HG02970 (cell line): ENCODE measurements around the gene MAP3K8.
"Not testable (repeated sequence)": the region's sequence is repeated elsewhere in the genome, so short reads cannot be mapped to it uniquely, and the experiment has no call there.

ENCODE experiments used
- ATAC-seq: cut with Tn5 transposase; IDR thresholded peaks from one replicate; pipeline ENCODE4 v1.9.1; 2021; ENCODE audit warnings: mild to moderate bottlenecking, moderate library complexity, moderate number of reproducible peaks; ENCODE audit not compliant: unreplicated experiment, low FRiP score

The MAP3K8 gene

DNA sequence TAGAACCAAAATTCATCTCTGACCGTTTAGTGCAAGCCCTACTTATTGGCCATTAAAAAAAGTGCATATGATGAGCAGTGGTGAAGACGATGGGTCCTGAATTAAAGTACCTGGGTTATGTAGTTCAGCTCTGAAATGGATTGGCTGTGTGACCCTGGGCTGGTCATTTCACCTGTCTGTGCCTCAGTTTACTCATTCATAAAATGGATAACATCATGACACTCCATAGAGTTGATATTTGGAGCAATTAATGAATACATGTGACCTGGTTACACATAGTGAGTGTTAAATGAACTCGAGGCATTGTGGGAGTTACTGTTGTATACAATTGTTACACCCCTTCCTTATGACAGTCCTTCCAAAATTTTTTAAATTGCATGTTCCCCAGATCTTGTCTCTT, 9.1 kb downstream of the MAP3K8 start:
- no peak for ATAC-seq

DNA sequence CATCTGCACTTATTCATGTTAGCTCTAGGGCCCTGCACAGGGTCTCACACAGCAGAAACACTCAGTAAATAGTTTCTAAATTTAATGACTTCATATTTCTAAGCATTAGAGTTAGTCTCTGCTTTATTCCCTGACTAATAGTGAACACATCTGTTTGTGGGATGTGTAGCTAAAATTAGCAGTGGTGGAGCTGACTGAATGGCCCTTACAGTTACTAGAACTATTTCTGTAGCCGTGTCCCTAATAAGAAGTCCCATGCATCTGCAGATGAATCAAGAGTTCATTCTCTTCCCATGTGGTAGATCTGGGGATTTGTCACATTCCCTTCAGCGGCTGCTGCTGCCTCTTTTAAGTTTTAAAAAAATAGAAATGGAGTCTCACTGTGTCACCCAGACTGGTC, 11.7 kb downstream of the MAP3K8 start:
- no peak for ATAC-seq

DNA sequence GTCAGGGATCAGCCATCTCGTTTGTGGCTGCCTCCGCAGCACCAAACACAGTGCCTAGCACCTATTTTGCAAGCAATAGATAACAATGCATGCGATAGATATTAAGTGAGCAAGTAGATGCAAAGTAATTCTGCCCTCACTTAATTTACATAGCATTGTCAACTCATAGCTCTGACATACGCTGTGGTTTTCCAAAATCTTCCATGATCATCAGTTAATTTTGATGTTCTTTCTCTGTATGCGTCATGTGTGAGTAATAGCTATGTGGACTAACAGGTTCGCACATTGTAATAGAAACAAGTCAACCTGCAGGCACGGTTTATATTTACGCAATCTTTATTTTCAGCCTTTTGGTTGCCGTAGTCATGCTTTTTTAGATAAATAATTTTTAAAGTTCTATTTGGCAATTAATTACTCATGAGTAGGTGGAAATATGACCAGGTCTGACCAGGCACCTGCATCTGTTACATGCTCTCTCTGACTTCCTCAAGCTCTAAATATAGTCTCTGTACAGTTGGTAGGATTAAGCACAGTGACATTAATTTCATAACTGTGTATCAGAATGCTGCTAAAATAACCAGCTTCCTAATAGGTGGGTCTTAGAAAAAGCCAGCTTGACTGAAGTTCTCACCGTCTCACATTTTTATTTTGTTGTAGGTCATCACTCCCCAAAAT, 13.3 kb downstream of the MAP3K8 start:
- no peak for ATAC-seq

DNA sequence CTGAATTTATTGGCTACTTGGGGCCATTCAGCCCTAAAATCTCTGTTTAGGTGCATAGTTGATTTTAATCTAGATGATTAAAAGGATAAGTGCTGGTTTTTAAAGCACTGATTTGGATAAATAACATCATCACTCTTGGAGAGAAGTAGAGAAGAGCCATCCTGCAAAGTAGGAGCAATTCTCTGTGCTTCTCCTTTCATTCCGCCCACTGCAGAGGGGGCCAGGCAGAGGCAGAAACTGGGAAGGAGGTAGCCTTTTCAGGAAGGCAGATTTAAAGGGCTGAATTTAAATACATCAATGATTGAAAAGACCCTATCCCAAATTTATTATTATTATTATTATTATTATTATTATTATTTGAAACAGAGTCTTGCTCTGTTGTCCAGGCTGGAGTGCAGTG, 14.1 kb downstream of the MAP3K8 start:
- no peak for ATAC-seq

DNA sequence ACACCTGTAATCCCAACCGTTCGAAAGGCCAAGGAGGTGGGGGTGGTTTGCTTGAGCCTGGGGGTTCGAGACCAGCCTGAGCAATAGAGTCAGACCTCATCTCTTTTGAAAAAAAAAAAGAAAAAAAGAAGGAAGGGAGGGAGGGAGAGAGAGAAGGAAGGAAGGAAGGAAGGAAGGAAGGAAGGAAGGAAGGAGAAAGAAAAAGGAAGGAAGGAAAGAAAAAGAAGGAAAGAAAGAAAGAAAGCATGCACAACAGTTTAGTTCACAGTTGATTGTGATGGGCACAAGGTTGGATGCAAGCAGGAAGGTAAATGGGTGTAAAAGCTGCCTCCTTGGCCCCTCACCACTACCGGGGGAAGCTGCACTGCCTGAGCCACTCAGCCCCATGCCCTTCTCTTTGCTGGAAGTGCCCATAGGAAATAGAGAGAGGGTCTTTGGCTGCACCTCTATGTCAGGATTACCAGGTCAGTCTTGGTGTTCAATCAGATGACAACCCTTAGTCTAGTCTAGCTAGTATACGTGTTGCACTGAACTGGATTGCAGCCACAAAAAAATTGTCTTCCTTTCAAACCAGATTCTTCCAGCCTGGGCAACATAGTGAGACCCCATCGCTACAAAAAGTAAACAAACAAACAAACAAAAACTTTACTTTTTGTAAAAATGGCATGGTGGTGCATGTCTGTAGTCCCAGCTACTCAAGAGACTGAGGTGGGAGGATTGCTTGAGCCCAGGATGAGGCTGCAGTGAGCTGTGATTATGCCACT, 20.0 kb downstream of the MAP3K8 start:
- ATAC-seq: no peak

DNA sequence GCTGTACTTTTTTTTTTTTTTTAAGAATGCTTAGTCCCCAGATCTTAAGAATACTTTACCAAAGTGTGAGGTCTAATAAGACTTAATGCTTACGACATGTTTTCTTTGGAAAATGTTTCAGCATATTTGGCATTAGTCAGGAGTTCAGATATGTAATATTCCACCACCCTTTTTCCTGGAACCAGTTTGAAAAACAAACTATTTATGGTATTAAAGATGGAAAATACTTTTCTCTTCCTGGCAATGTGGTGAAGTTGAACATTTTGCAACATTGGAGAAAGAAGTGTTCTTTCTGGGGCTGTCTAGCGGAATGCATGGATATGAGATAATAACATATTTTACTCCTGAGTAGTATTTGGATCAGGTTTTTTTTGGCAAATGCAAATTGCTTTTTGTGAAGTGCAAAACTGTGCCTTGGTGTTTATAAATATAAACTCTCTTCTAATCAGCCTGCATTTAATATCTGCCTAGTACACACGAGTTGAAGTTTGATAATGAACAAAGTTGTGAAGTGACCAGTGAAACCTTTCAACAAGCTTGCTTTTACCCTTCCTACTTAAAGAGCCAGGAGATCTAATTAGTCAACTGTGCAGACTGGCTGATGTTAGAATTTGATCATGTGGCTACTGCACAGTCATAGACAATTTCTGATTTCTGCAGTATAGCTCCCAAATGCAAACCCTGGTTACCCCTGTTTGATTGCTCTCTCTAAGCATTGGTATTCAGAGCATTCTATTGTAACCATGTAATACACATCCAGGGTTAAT, 20.9 kb downstream of the MAP3K8 start:
- ATAC-seq: no peak

DNA sequence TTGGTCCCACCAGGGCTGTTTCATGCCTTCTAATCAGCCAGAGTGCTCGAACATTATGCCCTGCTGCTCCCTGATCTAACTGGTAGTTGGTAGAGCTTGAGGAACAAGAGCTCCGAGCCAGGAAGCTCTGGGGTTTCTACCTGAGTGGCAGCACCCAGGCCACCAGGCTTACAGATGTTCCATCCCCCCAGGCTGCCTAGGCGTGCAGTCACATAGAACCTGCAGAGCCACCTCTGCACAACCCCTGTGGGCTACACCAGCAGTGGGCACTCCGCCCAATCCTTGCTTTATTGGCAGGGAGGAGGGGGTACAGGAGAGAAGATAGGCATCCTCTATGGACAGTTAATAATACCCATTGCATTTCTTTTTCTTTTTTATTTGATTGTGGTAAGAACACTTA, 21.8 kb downstream of the MAP3K8 start:
- no peak for ATAC-seq

DNA sequence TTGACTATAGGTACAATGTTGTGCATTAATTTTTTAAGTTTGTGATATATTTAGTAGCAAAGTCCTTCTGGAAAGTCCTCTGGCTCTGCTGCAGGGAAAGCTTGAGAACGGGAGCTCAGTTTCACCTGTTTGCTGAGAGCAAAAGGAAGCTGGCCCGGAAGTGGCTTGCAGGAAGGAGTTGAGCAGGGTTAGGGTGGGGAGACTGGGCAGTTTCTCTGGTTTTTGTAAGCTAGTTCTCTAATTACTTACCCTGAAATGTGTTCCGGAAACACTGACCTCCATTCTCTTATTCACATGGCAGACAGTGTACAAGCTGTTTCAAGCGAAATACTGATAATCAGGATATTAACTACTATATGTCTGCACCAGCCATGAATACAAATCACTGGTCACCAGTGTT, 22.3 kb downstream of the MAP3K8 start:
- no peak for ATAC-seq

DNA sequence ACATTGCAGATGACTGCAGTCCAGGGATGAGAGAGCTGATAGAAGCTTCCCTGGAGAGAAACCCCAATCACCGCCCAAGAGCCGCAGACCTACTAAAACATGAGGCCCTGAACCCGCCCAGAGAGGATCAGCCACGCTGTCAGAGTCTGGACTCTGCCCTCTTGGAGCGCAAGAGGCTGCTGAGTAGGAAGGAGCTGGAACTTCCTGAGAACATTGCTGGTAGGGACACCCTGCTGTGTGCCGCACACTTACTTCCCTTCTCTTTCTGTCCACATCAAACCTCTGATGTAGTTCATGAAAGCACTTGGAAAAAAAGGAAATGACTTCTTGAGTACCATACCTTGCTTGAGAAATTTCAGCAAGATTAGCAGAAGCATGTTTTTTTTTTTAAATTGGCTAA, 25.3 kb downstream of the MAP3K8 start:
- ATAC-seq: no peak

DNA sequence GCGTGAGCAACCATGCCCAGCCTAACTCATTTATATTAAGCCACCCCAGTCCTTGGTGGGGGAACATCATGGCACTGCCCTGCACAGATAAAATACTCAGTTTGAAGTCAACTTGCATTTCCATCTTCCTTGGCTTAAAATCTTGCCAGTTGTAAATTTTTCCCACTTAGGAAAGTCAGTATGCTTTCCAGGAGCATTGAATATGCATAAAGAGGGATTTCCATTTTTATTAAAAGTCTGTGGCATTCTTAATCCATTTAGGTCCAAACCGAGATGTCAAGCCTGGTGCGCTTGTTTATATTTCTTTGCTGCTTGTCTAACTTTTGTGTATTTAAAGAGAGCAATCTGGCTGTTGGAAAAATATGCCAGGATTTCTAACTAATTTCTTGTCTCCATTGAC, 26.1 kb downstream of the MAP3K8 start:
- no peak for ATAC-seq

DNA sequence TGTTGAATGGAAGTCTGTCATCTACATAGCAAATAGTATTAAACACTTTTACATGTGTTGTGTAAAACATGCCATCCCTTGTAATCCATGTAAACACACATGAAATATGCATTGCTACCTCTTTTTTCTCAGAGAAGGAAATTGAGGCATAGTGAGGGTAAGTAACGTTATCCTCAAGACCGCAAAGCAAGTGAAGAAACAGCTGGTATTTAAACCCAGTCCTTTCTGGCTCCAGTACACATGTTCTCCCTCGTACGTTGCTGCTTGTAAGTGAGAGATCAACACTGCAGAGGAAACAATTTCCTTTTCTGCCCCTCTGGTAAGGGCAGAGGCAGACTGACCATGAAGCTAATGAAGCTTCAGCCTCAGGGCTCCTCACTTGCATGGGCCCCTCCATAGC, 28.5 kb downstream of the MAP3K8 start:
- ATAC-seq: no peak

DNA sequence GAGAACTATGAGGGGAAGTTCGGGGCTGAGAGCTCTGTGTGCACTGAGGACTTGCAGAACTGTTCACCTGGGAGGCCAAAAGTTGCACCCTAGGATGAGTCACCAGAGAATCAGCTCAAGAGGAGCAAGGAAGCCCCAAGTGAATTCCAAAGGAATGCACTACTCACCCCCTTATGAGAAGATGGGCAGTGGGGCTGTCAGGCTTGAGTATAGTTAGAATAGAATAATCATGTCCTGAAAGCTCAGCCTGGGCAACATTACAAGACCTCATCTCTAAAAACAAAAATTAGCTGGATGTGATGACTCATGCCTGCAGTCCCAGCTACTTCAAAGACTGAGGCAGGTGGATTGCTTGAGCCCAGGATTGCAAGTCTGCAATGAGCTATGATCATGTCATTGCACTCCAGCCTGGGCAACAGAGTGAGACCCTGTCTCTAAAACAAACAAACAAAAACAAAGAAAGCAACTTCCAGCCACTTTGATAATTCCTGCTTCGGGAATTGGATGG, 30.0 kb downstream of the MAP3K8 start:
- no peak for ATAC-seq

DNA sequence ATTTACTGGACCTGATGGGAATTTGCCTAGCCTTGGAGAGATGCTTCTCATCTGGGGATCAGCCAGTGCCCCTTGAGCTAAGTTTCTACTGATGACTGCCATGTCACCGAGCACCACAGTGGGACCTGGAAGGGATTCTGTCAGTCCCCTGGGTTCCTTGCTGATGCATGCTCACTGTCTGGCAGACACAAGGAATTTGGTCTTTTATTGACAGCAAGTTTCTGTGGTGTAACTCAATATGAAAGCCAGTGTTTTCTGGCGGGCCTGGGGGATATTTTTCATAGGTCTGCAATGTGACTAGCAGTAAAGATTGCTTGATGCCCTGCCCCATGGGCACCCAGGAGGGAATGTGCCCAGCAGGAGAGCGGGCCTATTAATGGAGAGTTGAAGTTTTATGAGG, 30.7 kb downstream of the MAP3K8 start:
- ATAC-seq: no peak

DNA sequence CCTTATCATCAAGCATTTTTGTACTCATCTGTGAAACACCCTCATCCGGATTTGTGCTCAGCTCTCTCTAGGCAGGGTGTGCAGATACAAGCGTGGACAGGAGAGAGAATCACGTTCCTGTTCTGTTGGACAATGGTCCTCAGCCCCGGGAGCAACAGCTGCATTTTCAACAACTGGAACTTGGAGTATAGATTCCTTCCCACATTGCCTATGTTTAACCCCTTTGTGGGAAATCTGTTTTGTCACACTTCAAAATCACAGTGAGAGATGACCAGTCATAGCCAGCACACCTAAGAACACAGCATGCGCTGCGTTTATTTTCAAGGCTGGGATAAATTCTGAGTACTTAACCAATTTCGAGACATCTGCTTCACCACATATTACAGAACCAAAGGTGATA, 32.5 kb downstream of the MAP3K8 start:
- ATAC-seq: no peak

DNA sequence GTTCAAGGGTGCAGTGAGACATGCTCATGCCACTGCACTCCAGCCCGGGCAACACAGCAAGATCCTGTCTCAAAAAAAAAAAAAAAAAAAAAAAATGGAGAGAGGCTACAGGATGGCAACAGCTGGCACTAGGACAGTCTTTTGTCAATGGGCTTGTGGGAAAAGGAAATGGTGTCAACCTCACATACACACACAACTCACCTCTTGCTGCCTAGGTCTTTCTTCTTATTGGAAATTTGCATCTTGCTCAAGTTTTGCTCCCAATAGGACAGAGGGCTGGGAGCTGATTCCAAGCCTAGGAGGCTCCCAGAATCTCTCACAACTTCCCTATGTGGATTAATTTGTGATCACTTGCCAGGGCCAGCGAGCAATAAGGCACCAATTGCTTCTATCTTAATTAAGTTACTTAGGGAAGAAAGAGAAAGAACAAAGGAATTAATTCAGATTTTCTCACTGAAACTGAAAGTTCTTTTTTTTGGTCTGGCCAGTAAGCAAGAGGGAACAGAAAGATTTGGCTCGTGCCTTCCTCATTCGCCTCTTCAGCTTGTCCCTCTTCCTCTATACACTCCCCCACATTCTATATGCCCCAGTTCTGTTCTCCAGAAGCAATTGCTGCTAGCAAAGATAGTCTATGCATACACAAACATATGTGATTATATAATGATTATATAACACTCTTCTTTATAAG, 33.8 kb downstream of the MAP3K8 start:
- no peak for ATAC-seq

DNA sequence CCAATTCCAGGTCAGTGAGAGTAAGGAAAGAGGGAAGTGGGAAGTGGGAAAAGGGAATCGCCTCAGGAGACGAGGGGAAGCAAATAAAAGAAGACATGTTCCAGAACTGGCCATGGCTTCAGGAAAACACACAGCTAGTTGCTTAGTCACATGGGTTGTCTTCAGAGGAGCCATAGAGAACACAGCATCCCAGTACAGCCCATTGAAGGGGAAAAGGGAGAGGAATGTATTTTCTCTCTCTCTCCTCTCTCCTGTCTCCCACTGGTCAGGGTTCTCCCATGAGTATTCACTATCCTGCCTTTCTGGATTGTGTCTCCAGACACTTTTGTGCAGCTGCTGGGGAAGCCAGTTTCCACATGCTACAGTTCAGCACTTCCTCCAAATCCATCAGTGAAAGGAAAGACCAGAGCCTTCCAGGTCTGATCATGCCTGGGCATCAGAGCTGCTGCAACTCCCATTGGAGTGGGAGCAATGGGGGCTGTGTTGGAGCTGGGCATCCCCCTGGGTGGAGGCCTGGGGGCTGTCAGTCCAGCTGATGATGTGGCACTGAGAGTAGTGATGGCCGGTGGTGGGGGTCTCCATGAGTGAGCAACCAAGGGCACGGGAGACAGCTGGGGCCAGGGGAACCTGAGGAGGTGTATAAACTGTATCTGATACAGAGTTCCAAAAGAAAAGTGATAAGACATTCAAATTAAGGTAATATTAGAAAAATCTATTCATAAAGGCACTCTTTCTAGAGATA, 38.6 kb downstream of the MAP3K8 start:
- ATAC-seq: no peak

DNA sequence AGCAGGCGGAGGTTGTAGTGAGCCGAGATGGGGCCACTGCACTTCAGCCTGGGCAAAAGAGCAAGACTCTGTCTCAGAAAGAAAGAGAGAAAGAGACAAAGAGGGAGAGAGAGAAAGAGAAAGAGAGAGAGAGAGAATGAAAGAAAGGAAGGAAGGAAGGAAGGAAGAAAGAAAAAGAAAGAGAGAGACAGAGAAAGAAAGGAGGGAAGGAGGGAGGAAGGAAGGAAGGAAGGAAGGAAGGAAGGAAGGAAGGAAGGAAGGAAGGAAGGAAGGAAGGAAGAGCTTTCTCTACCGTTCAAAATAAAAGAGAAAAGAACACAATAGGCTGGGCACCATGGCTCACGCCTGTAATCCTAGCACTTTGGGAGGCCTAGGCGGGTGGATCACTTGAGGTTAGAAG, 41.5 kb downstream of the MAP3K8 start:
- ATAC-seq: not testable (repeated sequence)

DNA sequence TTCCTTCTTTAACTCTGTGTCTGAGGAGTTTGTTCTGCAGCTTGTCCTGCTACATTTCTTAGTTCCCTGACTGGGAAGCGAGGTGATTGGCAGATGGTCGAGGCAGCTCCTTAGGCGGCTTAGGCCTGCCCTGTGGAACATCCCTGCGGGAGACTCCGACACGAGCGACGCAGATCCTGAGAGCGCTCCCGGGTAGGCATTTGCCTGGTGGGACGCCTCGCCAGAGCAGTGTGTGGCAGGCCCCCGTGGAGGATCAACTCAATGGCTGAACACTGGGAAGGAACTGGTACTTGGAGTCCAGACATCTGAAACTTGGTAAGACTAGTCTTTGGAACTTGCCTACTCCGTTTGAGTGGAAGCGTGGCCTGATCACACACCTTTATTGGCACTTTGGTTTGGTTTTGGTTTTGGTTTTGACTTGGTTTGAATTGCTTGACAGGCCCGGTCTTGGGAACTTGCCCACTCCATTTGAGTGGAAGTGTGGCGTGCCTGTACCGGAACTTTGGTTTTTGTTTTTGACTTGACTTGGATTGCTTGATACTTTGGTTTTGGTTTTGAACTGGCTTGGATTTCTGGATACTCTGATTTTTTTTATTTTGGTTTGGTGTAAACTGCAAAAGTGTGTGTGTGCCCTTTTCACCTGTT, 42.6 kb downstream of the MAP3K8 start:
- ATAC-seq: no peak

DNA sequence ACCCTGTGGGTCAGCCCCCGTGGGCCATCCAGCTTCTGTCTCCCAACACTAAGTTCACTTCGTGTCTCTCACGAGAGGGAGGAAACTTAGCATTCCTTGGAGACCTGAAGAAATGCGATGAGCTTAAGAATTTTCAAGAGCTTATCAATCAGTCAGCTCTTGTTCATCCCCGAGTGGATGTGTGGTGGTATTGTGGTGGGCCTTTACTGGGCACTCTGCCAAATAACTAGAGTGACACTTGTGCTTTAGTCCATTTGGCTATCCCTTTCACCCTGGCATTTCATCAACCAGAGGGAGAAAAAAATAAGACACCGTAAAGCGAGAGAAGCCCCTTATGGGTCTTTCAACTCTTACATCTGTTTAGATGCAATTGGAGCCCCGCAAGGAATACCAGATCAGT, 45.5 kb downstream of the MAP3K8 start:
- not testable (repeated sequence) for ATAC-seq

DNA sequence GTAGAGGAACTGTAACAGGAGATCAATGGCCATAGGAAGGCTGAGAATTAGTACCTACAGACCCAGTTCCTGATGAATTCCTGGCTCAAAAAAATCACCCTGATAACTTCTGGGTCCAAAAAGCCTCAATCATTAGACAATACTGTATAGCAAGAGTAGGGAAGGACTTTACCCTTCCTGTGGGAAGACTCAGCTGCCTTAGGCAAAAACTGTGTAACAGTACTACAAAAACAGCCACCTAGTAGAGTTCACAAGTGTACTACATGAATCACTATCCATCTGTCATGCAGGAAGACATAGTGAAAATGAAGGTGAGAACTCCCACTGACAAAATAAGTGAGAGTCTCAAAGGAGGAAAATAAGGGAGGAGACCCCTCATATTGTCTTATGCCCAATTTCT, 47.6 kb downstream of the MAP3K8 start:
- no peak for ATAC-seq
